Measurements from ENCODE around the gene IFNG. TPM values are rescaled to one million over a fixed set of nuclear protein-coding genes. Genes with fewer than 3 reads are reported as not detected.

IFNG gene
- total and polyA plus RNA-seq, 9 of the 15 experiments (the other 6 are each of a cell fraction or from before 2014, with no cell fraction given): 0.38 TPM; not detected in 8

GRCh38 chr12:68140556-68140955 is 19.0 kb downstream of the IFNG start:
- Histone ChIP-seq H3K4me3 (no peak overlapping the region), H3K9me1 (ENCODE audit: control insufficient read depth, insufficient read depth, low read length) (no peaks in the 10 kb centered on the region), H4K20me1 (replicated peaks; ENCODE audit: control insufficient read depth, insufficient read depth, low read length) (no peaks in the 10 kb centered on the region), H3K27ac (ENCODE audit: extremely low read depth, low read depth, low read length) (no peak overlapping the region), H3K9me3 (replicated peaks; ENCODE audit: control insufficient read depth, insufficient read depth, low read depth, low read length) (no peaks in the 10 kb centered on the region), H3K27me3 (ENCODE audit: control insufficient read depth in 2 of 2, insufficient read depth in 2 of 2, low read length in 2 of 2) (no peaks in the 10 kb centered on the region; a peak in 1 of 5 replicates), H3K36me3 (ENCODE audit: control insufficient read depth, insufficient read depth, low read length) (no peaks in the 10 kb centered on the region), H3K4me1 (replicated peaks in 1 of 2; ENCODE audit: control insufficient read depth in 2 of 2, insufficient read depth in 2 of 2, low read length in 2 of 2) (no peaks in the 10 kb centered on the region), H3K4me2 (ENCODE audit: insufficient read depth, low read length) (no peak overlapping the region), H2AFZ (ENCODE audit: low read depth, low read length) (no peak overlapping the region), H3K79me2 (ENCODE audit: control insufficient read depth, insufficient read depth, low read length) (no peaks in the 10 kb centered on the region), H3K9ac (ENCODE audit: insufficient read depth in 1 of 2, low read depth in 2 of 2, low read length in 2 of 2) (no peak overlapping the region)
- DNase-seq (ENCODE audit: extremely low read depth in 1 of 4, low spot score in 3 of 4) (no peak), FAIRE-seq (no peak), ATAC-seq (no peak)
- no peak for TF ChIP-seq ARID3B (CRISPR knock-in tag; IDR thresholded peaks at IDR 0.05; ENCODE audit: borderline replicate concordance)
- no peak for TF ChIP-seq MAFF (IDR thresholded peaks at IDR 0.05; ENCODE audit: low read length)
- TF ChIP-seq BMI1 (IDR thresholded peaks at IDR 0.05; ENCODE audit: low read length): no peak
- TF ChIP-seq PURB (CRISPR knock-in tag; IDR thresholded peaks at IDR 0.05; ENCODE audit: low read depth): no peak
- no peak for TF ChIP-seq RB1 (IDR thresholded peaks at IDR 0.05; ENCODE audit: low read depth)
- no peak for TF ChIP-seq TEAD4 (IDR thresholded peaks at IDR 0.05; ENCODE audit: low read length)
- no peak for TF ChIP-seq TEAD4 (CRISPR knock-in tag; IDR thresholded peaks at IDR 0.05; ENCODE audit: borderline replicate concordance)
- no peak for TF ChIP-seq ZNF41 (CRISPR knock-in tag; conservative IDR thresholded peaks at IDR 0.05)
- TF ChIP-seq PHF8 (IDR thresholded peaks at IDR 0.05; ENCODE audit: borderline replicate concordance, low read length): no peak
- no peak for TF ChIP-seq ESRRA (IDR thresholded peaks at IDR 0.05; ENCODE audit: borderline replicate concordance, low read depth)
- no peak for TF ChIP-seq LARP7 (IDR thresholded peaks at IDR 0.05)
- TF ChIP-seq ZC3H4 (CRISPR knock-in tag; IDR thresholded peaks at IDR 0.05; ENCODE audit: borderline replicate concordance): no peak
- POLR2A ChIA-PET: no interaction called here
- in situ Hi-C loops (cut with MboI) (no loop called here), intact Hi-C loops (cut with micrococcal nuclease) (no loop called here)
- no TSS peak for BruUV-seq (replicated peaks)
- CTCF ChIA-PET (ENCODE audit: low intra/inter-chr PET ratio): no interaction called here

Data from K562 (cell line).